NB4 (cell line): ENCODE results near the gene CHD6.

Experiments used
- CTCF ChIP-seq: IDR thresholded peaks from one replicate; pipeline ENCODE4 v1.5.1; 2012; ENCODE audit warnings: low read depth, low read length
- MAX ChIP-seq: IDR thresholded peaks from 2 replicates; pipeline ENCODE4 v1.6.1; 2011; ENCODE audit warnings: low read depth, low read length

GRCh38 chr20:41627611-41628244 is 9.6 kb upstream of the CHD6 start:
- TF ChIP-seq CTCF (no peak), MAX (no peak)
